Mucosa of rectum (tissue), 2 donors: ENCODE results near the gene IGLL5.
"Not testable (repeated sequence)": the region's sequence is repeated elsewhere in the genome, so short reads cannot be mapped to it uniquely, and the experiment has no call there.

Experiments
- H3K27ac ChIP-seq, 2 donors: one replicate each; pipeline ENCODE4 v1.7.0; 2013; ENCODE audit warnings: inconsistent platforms in 2 of 2, low read depth in 2 of 2, low read length in 2 of 2
- H3K27me3 ChIP-seq, 2 donors: one replicate each; pipeline ENCODE4 v1.7.0; 2013; ENCODE audit warnings: low read length in 2 of 2; ENCODE audit not compliant: control insufficient read depth in 2 of 2, insufficient read depth in 2 of 2
- H3K36me3 ChIP-seq, 2 donors: one replicate each; pipeline ENCODE4 v1.7.0; 2013; ENCODE audit warnings: low read length in 2 of 2; ENCODE audit not compliant: control insufficient read depth in 2 of 2, insufficient read depth in 2 of 2
- H3K4me1 ChIP-seq, 2 donors: one replicate each; pipeline ENCODE4 v1.7.0; 2013; ENCODE audit warnings: low read length in 2 of 2, mild to moderate bottlenecking in 1 of 2; ENCODE audit not compliant: control insufficient read depth in 2 of 2, insufficient read depth in 2 of 2
- H3K4me3 ChIP-seq, 2 donors: one replicate each; pipeline ENCODE4 v1.7.0; 2013; ENCODE audit warnings: low read length in 2 of 2
- H3K9ac ChIP-seq, 2 donors: one replicate each; pipeline ENCODE4 v1.7.0; 2013; ENCODE audit warnings: low read length in 2 of 2, low read depth in 1 of 2, mild to moderate bottlenecking in 1 of 2
- H3K9me3 ChIP-seq, 2 donors: one replicate each; pipeline ENCODE4 v1.7.0; 2013; ENCODE audit warnings: low read length in 2 of 2; ENCODE audit not compliant: control insufficient read depth in 2 of 2
- donor health status: healthy.
- donor health status: Normal muscosa, but diverticular disease.

IGLL5 gene

DNA sequence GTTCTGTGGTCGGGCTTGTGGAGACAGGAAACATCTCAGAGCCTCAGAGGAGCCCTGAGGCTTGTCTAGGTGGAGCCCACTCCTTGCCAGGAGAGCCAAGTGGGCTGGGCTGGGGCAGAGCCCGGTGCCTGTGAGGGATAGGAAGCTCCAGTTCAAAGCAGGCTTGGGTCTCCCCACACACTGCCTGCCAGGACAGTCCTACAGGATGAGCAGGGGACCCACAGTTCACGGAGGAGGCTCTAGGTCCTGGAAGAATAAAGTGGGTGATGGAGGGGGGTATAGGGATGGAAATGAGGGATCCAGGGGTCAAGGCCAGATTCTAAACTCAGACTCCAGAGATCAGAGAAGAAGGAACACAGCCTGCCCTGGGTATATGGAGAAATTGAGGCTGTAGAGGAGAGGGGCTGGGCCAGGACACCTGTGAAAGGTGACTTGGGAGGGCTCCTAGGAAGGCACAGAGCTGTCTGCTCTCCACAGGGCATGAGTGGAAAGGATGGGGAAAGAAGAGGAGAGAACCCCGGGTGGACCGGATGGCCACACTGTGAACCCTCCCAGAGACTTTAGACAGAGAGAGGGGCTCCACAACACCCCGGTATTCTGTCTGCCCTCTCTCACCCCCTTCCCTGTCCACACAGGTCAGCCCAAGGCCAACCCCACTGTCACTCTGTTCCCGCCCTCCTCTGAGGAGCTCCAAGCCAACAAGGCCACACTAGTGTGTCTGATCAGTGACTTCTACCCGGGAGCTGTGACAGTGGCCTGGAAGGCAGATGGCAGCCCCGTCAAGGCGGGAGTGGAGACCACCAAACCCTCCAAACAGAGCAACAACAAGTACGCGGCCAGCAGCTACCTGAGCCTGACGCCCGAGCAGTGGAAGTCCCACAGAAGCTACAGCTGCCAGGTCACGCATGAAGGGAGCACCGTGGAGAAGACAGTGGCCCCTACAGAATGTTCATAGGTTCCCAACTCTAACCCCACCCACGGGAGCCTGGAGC, 7.4 kb downstream of the IGLL5 start:
- H3K36me3 ChIP-seq = no peaks in the 10 kb centered on the region
- H3K27ac ChIP-seq = peak overlapping the region in 1 of 2 donors; percentile 68
- H3K4me1 ChIP-seq = no peaks in the 10 kb centered on the region
- H3K9ac ChIP-seq = no peak overlapping the region
- no peaks in the 10 kb centered on the region for H3K9me3 ChIP-seq
- H3K27me3 ChIP-seq = peaks cover 2 to 7% of the 10 kb centered on the region in 2 donors
- H3K4me3 ChIP-seq = no peak overlapping the region

DNA sequence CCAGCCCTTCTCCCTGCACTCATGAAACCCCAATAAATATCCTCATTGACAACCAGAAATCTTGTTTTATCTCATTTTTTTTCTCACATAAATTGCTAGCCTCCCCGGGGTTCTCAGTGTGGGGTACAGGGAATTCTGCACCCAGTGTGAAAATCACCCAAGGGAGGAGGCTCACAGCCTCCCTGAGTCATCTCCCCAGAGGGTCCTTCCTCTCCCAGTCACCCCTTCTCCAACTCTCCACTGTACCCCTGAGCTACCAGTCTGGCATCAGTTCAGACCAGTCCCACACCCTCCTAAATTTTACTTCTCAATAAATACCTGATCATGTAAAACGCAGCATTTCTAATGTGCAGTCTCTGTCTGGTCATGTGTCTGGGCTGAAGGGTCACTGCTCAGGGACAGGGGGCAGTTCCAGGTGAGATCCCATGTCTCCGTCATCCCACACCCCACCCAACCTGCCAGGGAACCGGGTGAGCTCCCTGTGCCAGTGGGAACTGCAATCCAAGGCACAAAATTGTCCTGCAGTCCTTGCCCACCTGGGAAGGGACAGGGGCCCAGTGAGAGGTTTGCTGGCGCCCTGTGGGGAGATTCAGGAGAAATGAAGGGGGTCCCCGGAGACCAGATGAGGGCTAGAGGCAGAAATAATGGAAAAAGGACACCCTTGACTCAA, 8.3 kb downstream of the IGLL5 start:
- Histone ChIP-seq H3K9ac (no peak overlapping the region), H3K27me3 (peaks cover 2 to 7% of the 10 kb centered on the region in 2 donors), H3K4me1 (no peaks in the 10 kb centered on the region), H3K9me3 (no peaks in the 10 kb centered on the region), H3K27ac (peak overlapping the region in 1 of 2 donors; percentile 38), H3K4me3 (no peak overlapping the region), H3K36me3 (no peaks in the 10 kb centered on the region)

DNA sequence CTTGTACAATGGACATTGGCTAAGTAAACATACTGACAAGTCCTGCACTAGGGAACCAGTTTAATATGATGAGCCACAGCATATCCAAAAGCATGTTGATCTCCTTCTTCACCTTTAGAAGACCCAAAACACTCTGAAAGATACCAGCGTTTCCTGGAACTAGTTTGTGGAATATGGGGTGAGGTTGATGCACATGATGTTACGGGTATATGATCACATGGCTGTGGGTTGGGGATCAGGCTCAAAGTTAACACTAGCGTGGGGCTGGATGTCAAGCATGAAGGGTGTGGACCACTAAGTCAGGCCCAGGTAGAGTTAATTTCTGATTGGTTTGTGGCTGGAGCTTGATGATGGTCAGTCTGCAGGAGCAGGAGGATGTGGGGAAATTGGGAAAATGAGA, 9.0 kb downstream of the IGLL5 start:
- Histone ChIP-seq H3K27me3 (peaks cover 2 to 7% of the 10 kb centered on the region in 2 donors), H3K9ac (no peak overlapping the region), H3K4me3 (no peak overlapping the region), H3K36me3 (no peaks in the 10 kb centered on the region), H3K4me1 (peaks cover 0 to under 1% of the 10 kb centered on the region in 2 donors), H3K9me3 (no peaks in the 10 kb centered on the region), H3K27ac (peak overlapping the region in 1 of 2 donors; percentile 35)

DNA sequence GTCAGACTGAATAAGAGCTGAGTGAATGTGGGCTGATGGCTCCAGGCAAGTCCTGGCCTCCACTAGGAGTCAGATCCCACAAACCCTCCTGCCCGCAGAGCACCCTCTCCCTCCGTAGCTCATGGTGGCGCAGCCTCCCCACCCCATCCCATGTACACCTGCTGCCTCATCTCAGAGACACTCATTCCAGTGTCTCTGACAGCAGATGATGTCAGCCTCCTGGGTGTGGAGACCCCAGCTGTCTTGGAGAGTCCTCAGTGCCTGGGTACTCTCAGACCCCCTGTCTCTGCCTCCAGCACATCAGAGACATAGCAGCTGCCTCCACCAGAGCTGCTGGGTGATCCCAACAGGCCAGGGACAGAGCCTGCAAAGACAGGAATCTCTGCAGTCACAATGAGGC, 9.5 kb downstream of the IGLL5 start:
- Histone ChIP-seq H3K4me3 (no peak overlapping the region), H3K9ac (no peak overlapping the region), H3K4me1 (peaks cover 0 to 3% of the 10 kb centered on the region in 2 donors), H3K9me3 (no peaks in the 10 kb centered on the region), H3K27me3 (peaks cover 2 to 7% of the 10 kb centered on the region in 2 donors), H3K36me3 (no peaks in the 10 kb centered on the region), H3K27ac (peak overlapping the region in 1 of 2 donors; percentile 35)

DNA sequence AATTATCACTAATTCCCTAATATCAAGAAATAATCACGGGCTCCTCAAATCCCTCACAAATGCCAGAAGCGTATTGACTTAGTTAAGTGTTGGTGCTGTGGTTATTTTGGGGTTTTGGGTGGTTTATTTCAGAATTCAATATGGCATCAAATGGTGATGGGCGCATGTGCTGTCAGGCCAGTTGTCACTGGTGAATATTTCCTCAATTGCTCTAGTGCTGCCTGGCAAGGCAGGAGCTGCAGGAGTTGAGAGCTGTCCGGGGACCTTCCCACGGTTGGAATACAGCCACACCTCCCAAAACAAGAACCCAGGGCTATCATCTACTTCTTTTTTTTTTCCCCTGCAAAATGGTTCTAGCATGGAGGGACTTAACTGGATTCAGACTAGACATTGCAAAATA, 10.3 kb downstream of the IGLL5 start:
- H3K9ac ChIP-seq = no peak overlapping the region
- no peak overlapping the region for H3K27ac ChIP-seq
- H3K9me3 ChIP-seq = no peaks in the 10 kb centered on the region
- peaks cover 2 to 3% of the 10 kb centered on the region in 2 donors for H3K27me3 ChIP-seq
- no peak overlapping the region for H3K4me3 ChIP-seq
- peaks cover 0 to 8% of the 10 kb centered on the region in 2 donors for H3K4me1 ChIP-seq
- H3K36me3 ChIP-seq = no peaks in the 10 kb centered on the region

DNA sequence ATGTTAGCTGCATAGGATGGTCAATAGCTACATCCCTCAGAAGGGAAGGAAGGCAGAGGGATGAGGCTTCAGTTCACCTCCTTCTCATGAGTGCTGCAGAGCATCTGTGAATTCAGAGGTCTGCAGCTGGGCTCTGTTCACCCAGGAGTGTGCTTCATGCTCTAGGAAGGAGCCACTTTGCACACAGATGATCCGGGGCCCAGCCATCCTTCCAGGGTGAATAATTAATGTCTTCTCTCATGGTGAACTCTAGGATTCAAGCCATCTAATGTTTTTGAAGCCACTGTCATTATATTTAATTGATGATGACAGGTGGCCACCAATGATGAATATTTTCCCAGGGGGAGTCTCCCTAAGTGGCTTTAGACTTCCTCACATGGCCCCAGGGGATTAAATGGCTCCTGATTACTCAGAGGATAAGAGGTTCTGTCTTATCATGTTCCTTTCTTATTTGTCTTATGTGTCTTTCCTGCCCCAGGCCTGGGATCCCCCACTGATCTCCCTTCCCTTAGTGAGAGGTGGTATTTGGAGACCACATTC, 10.9 kb downstream of the IGLL5 start:
- H3K27ac ChIP-seq, H3K4me1 ChIP-seq, H3K4me3 ChIP-seq, H3K36me3 ChIP-seq, H3K27me3 ChIP-seq, H3K9me3 ChIP-seq, H3K9ac ChIP-seq: not testable (repeated sequence)

DNA sequence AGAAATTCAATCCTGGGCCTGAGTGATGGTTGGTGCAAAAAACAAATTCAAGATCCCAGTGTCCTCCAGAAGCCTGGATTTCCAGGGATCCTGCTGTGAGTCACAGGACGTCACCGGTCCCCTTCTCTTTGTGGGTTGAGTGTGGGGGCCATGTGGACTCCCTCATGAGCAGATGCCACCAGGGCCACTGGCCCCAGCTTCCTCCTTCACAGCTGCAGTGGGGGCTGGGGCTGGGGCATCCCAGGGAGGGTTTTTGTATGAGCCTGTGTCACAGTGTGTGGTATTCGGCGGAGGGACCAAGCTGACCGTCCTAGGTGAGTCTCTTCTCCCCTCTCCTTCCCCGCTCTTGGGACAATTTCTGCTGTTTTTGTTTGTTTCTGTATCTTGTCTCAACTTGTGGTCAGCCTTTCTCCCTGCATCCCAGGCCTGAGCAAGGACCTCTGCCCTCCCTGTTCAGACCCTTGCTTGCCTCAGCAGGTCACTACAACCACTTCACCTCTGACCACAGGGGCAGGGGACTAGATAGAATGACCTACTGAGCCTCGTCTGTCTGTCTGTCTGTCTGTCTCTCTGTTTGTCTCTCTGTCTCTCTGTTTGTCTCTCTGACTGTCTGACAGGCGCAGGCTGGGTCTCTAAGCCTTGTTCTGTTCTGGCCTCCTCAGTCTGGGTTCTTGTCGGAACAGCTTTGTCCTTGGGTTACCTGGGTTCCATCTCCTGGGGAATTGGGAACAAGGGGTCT, 11.9 kb downstream of the IGLL5 start:
- peak overlapping the region in 1 of 2 donors; percentile 9 for H3K27ac ChIP-seq
- not testable (repeated sequence) for H3K27me3 ChIP-seq, H3K4me3 ChIP-seq, H3K36me3 ChIP-seq, H3K9me3 ChIP-seq, H3K4me1 ChIP-seq, H3K9ac ChIP-seq

DNA sequence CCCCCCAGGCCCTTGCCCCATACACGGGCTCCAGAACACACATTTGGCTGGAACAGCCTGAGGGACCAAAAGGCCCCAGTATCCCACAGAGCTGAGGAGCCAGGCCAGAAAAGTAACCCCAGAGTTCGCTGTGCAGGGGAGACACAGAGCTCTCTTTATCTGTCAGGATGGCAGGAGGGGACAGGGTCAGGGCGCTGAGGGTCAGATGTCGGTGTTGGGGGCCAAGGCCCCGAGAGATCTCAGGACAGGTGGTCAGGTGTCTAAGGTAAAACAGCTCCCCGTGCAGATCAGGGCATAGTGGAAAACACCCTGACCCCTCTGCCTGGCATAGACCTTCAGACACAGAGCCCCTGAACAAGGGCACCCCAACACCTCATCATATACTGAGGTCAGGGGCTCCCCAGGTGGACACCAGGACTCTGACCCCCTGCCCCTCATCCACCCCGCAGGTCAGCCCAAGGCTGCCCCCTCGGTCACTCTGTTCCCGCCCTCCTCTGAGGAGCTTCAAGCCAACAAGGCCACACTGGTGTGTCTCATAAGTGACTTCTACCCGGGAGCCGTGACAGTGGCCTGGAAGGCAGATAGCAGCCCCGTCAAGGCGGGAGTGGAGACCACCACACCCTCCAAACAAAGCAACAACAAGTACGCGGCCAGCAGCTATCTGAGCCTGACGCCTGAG, 13.1 kb downstream of the IGLL5 start:
- H3K9me3 ChIP-seq, H3K4me1 ChIP-seq, H3K4me3 ChIP-seq, H3K9ac ChIP-seq, H3K27ac ChIP-seq, H3K27me3 ChIP-seq, H3K36me3 ChIP-seq: not testable (repeated sequence)

DNA sequence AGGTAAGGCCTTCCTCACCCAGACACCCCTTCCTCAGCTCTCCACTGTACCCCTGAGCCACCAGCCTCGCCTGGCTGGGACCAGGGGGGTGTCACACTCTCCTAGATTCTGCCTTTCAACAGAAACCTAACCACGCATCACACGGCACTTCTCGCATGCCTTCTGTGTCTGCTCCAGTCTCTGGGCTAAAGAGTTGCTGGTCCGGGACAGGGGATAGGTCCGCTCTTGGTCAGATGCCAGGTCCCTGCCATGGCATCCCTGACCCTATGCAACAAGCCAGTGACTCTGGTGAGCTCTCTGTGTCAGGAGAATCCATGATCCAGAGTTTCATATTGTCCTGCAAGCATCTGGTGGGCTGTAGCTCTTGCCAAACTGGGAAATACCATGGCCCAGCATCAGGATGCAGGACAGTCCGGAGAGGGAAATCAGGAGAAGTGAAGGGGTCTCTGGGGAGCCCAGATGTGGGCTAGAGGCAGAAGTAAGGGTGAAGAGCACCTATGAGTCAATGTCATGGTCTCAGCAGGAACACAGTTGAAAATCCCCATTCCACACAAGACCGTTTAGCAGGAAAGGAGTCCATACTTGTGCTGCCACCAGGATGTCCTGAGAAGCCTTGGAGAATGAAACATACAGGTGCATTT, 14.1 kb downstream of the IGLL5 start:
- no peak overlapping the region for H3K9ac ChIP-seq
- H3K9me3 ChIP-seq = no peaks in the 10 kb centered on the region
- H3K36me3 ChIP-seq = no peaks in the 10 kb centered on the region
- no peak overlapping the region for H3K4me3 ChIP-seq
- H3K27ac ChIP-seq = no peak overlapping the region
- H3K27me3 ChIP-seq = peaks cover 0 to 3% of the 10 kb centered on the region in 2 donors
- H3K4me1 ChIP-seq = peaks cover 0 to 8% of the 10 kb centered on the region in 2 donors
